Body of pancreas (tissue), 4 donors: Measurements from ENCODE around the gene GAB2. TPM values are rescaled to one million over a fixed set of nuclear protein-coding genes. Genes with fewer than 3 reads are reported as not detected.
"Not testable (repeated sequence)": the region's sequence is repeated elsewhere in the genome, so short reads cannot be mapped to it uniquely, and the experiment has no call there.

Experiments
- ATAC-seq: fragments of 150-250 bp; one replicate; pipeline ENCODE4 v1.9.1; 2016
- DNase-seq, 4 donors: peaks; one replicate each; pipeline ENCODE4 v3.0.0-alpha.2; 2019
- H3K27ac ChIP-seq, 4 donors: fragments of 200-600 bp; sonication (generic); 1 replicate in 3 of 4; 2 replicates in 1 of 4; pipeline versions ENCODE4 v1.5.1 to v1.6.1; 2016 to 2019; ENCODE audit warnings: mild to moderate bottlenecking in 1 of 4, mixed read lengths in 1 of 4, moderate library complexity in 1 of 4
- H3K27me3 ChIP-seq, 2 donors: fragments of 200-600 bp; sonication (generic); one replicate each; pipeline ENCODE4 v1.6.0; 2016; ENCODE audit warnings: mild to moderate bottlenecking in 1 of 2
- H3K36me3 ChIP-seq, 2 donors: fragments of 200-600 bp; sonication (generic); replicated peaks in 1 of 2; 2 replicates each; pipeline ENCODE4 v1.5.1; 2016; ENCODE audit warnings: low read depth in 2 of 2; ENCODE audit not compliant: insufficient read depth in 1 of 2
- H3K4me1 ChIP-seq: fragments of 200-600 bp; sonication (generic); one replicate; pipeline ENCODE4 v1.6.0; 2016
- H3K4me3 ChIP-seq, 2 donors: fragments of 200-600 bp; sonication (generic); 1 replicate in 1 of 2; 2 replicates in 1 of 2; pipeline ENCODE4 v1.5.1; 2016 to 2019
- H3K9me3 ChIP-seq, 3 donors: fragments of 200-600 bp; sonication (generic); 1 replicate in 2 of 3; 2 replicates in 1 of 3; pipeline ENCODE4 v1.5.1; 2016
- POLR2A ChIP-seq, 3 donors: fragments of 450-650 bp; IDR thresholded peaks; one replicate each; pipeline ENCODE4 v1.6.1; 2016; ENCODE audit warnings: antibody characterized with exemption in 3 of 3, mild to moderate bottlenecking in 2 of 3
- WGBS, 2 donors: methylation state at CpG; one replicate each; pipeline ENCODE4 v1.1.5; 2017; 5-methylcytosine and 5-hydroxymethylcytosine counted together
- intact Hi-C: fragments of 100-400 bp; cut with DNase I; formaldehyde crosslinking; loops from one replicate; pipeline ENCODE4 v1.15.1; 2023
- total RNA-seq, 2 donors: library from RNA; depleted of rRNA; stranded (reverse); fragments of >200 nt; gene quantifications; one replicate each; pipeline ENCODE4 v1.1.0, GENCODE V29; 2016
- TF ChIP-seq, protein P1 (sequence below), 7 experiments: fragments of 450-650 bp in 4 of 7; fragments of 200-600 bp in 3 of 7; sonication (generic) in 3 of 7; IDR thresholded peaks; one replicate each; pipeline ENCODE4 v1.5.1; 2016 to 2019; ENCODE audit warnings: antibody characterized with exemption in 7 of 7

GAB2 gene
- total RNA-seq, 2 donors from 2014 or later = 6.9 to 16.9 TPM

DNA sequence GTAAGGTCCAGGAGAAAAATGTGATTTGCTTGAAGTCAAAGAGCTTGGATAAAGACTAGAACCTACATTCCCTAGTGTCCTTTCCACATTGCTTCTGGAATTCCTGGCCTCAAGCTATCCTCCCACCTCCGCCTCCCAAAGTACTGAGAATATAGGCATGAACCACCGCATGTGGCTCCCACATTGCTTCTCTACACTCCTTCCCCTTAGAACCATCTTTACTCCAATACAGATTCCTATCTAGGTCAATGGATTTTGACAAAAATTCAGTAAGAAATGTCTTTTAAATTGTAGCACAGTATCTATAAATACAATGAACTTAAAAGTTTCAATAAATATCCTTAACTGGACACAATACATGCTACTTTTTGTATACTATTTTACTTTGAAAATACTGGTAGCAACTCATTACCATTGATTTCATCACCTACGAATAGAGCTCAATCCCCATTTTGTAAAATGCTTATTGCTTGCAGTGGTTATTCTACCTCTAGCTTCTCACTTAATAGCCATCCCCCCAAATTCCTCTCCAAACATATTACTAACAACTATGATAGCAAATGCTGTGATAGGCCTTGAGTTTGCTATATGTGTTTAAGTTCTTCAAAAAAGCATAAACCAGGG lies 53.4 kb downstream of the GAB2 start:
- no peak for ATAC-seq

DNA sequence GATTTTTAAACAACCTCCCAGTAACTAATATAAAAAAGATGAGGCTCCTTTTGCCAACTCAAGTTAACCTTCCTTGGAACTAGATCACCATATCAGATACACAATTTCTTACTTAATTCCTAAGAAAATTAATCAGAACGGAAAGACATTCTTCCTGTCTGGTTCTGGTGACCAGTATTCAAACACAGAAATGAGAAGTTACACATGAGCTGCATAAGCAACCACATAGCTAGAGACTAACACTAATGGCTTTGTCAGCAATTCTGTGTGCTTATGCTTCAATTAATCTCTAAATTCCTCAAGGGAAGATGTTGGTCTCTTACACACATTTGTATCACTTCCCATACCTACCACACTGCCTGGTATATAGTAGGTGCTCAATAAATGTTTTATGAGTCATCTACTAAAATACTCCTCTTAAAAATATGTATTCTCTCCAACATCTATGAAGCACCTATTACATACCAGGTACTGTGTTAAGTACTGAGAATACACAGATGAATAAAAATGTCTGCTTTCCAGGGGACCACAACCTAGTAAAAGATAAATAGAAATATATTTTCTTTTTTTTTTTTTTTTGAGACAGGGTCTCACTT lies 54.5 kb downstream of the GAB2 start:
- no peak for DNase-seq
- H3K27me3 ChIP-seq = no peaks in the 10 kb centered on the region
- H3K4me1 ChIP-seq = peaks cover 8% of the 10 kb centered on the region
- H3K4me3 ChIP-seq = no peak overlapping the region
- H3K36me3 ChIP-seq = no peaks in the 10 kb centered on the region
- intact Hi-C loops = no loop called here
- H3K9me3 ChIP-seq = no peaks in the 10 kb centered on the region
- TF ChIP-seq POLR2A (IDR thresholded peaks at IDR 0.05) = no peak
- TF ChIP-seq, protein P1, sequence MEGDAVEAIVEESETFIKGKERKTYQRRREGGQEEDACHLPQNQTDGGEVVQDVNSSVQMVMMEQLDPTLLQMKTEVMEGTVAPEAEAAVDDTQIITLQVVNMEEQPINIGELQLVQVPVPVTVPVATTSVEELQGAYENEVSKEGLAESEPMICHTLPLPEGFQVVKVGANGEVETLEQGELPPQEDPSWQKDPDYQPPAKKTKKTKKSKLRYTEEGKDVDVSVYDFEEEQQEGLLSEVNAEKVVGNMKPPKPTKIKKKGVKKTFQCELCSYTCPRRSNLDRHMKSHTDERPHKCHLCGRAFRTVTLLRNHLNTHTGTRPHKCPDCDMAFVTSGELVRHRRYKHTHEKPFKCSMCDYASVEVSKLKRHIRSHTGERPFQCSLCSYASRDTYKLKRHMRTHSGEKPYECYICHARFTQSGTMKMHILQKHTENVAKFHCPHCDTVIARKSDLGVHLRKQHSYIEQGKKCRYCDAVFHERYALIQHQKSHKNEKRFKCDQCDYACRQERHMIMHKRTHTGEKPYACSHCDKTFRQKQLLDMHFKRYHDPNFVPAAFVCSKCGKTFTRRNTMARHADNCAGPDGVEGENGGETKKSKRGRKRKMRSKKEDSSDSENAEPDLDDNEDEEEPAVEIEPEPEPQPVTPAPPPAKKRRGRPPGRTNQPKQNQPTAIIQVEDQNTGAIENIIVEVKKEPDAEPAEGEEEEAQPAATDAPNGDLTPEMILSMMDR (IDR thresholded peaks at IDR 0.05) = no peak
- WGBS, 2 donors = 65 to 88% methylated on average over 1 of the region's 1 CpG
- H3K27ac ChIP-seq = no peak overlapping the region
- no peak for ATAC-seq

More for the DNA sequence above, 53.4 kb downstream of the GAB2 start:
- peaks cover 8% of the 10 kb centered on the region for H3K4me1 ChIP-seq
- H3K27me3 ChIP-seq = no peaks in the 10 kb centered on the region
- no peak overlapping the region for H3K27ac ChIP-seq
- WGBS, 2 donors = 91 to 96% methylated on average over 3 of the region's 3 CpGs
- no peak overlapping the region for H3K4me3 ChIP-seq
- no peaks in the 10 kb centered on the region for H3K9me3 ChIP-seq
- DNase-seq = no peak
- no peak for TF ChIP-seq POLR2A (IDR thresholded peaks at IDR 0.05)
- TF ChIP-seq, protein P1 (IDR thresholded peaks at IDR 0.05) = no peak
- H3K36me3 ChIP-seq = no peaks in the 10 kb centered on the region
- intact Hi-C loops = no loop called here

DNA sequence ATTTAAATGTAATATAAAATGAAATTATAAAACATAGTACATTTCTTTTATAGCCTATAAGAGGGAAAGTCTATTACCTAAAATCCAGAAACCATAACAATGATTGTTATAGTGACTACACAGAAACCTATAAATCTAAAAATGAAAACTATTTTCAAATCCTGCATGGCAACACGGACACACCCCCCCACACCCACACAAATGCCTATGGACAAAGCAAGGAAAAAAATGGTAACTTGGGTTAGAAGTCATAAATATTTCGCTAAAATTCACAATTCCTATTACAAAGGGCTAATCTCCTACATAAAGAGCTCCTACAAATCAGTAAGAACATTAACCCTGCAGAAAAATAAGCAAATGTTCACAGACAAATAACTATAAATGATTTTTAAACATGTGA lies 56.4 kb downstream of the GAB2 start:
- no peak for TF ChIP-seq POLR2A (IDR thresholded peaks at IDR 0.05)
- TF ChIP-seq, protein P1 (IDR thresholded peaks at IDR 0.05) = no peak

DNA sequence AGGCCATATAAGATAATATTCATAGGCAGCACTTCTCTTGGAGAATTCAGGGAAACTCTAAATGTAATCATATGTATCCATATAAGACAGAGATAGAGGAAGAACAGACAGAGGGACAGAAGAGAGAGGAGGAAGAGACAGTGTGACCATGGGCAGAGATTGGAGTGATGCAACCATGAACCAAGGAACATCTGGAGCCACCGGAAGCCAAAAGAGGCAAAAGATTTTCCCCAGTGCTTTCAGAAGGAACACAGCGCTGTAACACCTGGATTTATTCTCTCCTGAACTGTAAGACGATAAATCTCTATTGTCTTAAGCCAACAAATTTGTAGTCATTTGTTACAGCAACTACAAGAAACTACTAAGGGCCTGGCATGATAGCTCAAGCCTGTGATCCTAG lies 57.7 kb downstream of the GAB2 start:
- WGBS, 2 donors = 59 to 86% methylated on average over 3 of the region's 3 CpGs
- ATAC-seq = no peak
- intact Hi-C loops = no loop called here

More for the DNA sequence above, 56.4 kb downstream of the GAB2 start:
- H3K27me3 ChIP-seq = no peaks in the 10 kb centered on the region
- DNase-seq (no peak), ATAC-seq (no peak)
- no peaks in the 10 kb centered on the region for H3K9me3 ChIP-seq
- H3K27ac ChIP-seq = no peak overlapping the region
- peaks cover 8% of the 10 kb centered on the region for H3K4me1 ChIP-seq
- H3K36me3 ChIP-seq = no peaks in the 10 kb centered on the region
- intact Hi-C loops = no loop called here
- H3K4me3 ChIP-seq = no peak overlapping the region
- WGBS, 2 donors = 85 to 87% methylated on average over 2 of the region's 2 CpGs

DNA sequence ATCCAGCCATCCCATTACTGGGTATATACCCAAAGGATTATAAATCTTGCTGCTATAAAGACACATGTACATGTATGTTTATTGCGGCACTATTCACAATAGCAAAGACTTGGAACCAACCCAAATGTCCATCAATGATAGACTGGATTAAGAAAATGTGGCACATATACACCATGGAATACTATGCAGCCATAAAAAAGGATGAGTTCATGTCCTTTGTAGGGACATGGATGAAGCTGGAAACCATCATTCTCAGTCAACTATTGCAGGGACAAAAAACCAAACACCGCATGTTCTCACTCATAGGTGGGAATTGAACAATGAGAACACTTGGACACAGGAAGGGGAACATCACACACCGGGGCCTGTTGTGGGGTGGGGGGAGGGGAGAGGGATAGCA lies 59.7 kb downstream of the GAB2 start:
- H3K27ac ChIP-seq, ATAC-seq, DNase-seq, H3K4me3 ChIP-seq, H3K9me3 ChIP-seq, H3K36me3 ChIP-seq, H3K4me1 ChIP-seq, intact Hi-C loops, H3K27me3 ChIP-seq: not testable (repeated sequence)
- 89 to 94% methylated on average over 1 to 3 of the region's 3 CpGs for WGBS, 2 donors

More for the DNA sequence above, 57.7 kb downstream of the GAB2 start:
- TF ChIP-seq POLR2A (IDR thresholded peaks at IDR 0.05) = no peak
- TF ChIP-seq, protein P1 (IDR thresholded peaks at IDR 0.05) = no peak
- Histone ChIP-seq H3K4me1 (peaks cover 1% of the 10 kb centered on the region), H3K4me3 (no peak overlapping the region), H3K9me3 (no peaks in the 10 kb centered on the region), H3K27ac (no peak overlapping the region), H3K36me3 (no peaks in the 10 kb centered on the region), H3K27me3 (no peaks in the 10 kb centered on the region)
- DNase-seq = no peak

DNA sequence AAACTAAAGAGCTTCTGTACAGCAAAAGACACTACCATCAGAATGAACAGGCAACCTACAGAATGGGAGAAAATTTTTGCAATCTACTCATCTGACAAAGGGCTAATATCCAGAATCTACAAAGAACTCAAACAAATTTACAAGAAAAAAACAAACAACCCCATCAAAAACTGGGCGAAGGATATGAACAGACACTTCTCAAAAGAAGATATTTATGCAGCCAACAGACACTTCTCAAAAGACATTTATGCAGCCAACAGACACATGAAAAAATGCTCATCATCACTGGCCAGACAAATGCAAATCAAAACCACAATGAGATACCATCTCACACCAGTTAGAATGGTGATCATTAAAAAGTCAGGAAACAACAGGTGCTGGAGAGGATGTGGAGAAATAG lies 60.2 kb downstream of the GAB2 start:
- H3K9me3 ChIP-seq, H3K4me1 ChIP-seq, H3K27ac ChIP-seq, H3K36me3 ChIP-seq, DNase-seq, H3K27me3 ChIP-seq, ATAC-seq, H3K4me3 ChIP-seq, intact Hi-C loops: not testable (repeated sequence)
- WGBS, 2 donors = 93 to 100% methylated on average over 1 of the region's 1 CpG

DNA sequence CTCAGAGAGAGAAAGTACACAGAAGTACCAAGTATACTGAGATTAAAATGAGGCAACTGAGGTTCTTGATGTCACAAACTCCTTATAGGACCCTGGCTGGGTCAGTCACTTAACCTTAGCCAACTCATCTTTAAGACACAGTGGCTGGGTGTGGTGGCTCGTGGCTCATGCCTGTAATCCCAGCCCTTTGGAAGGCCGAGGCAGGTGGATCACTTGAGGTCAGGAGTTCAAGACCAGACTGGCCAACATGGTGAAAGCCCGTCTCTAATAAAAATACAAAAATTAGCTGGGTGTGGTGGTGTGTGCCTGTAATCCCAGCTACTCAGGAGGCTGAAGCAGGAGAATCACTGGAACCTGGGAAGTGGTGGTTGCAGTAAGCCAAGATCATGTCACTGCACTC lies 61.9 kb downstream of the GAB2 start:
- intact Hi-C loops, H3K27ac ChIP-seq, H3K4me1 ChIP-seq, H3K27me3 ChIP-seq, ATAC-seq, H3K4me3 ChIP-seq, H3K9me3 ChIP-seq, H3K36me3 ChIP-seq, DNase-seq: not testable (repeated sequence)
- 89 to 93% methylated on average over 3 of the region's 3 CpGs for WGBS, 2 donors
